22Rv1 (cell line): ENCODE data around the gene PDGFC.

ENCODE experiments used
- CTCF ChIP-seq: fragments of 450-650 bp; IDR thresholded peaks from 2 replicates; pipeline ENCODE4 v1.5.1; 2017; ENCODE audit warnings: mild to moderate bottlenecking
- ZFX ChIP-seq: fragments of 450-650 bp; IDR thresholded peaks from 2 replicates; pipeline ENCODE4 v1.6.1; 2017; ENCODE audit warnings: antibody characterized with exemption, borderline replicate concordance

- TF ChIP-seq CTCF (no peak), ZFX (no peak)
Measured at GRCh38 chr4:156892805-156893204, 78.8 kb downstream of the PDGFC start.
